Activated naive CD4-positive, alpha-beta T cell treated with anti-CD3 and anti-CD28 coated beads, Interleukin-2, amount 10 ng/mL, durations not matched to agents 7 days and 5 days (primary cell): ENCODE data around the gene MFF.

Experiments
- CTCF ChIA-PET: fragments of 350-600 bp; sonication (Branson Sonifier 250); formaldehyde crosslinking; loops from one replicate; lab custom pipeline; 2021; ENCODE audit warnings: antibody characterized with exemption; lab: Charles Lee
- DNase-seq: peaks from one replicate; pipeline ENCODE4 v3.0.0-alpha.2; 2020
- H3K27ac Mint-ChIP-seq: one replicate; pipeline ENCODE4 v1.8.0; 2021; ENCODE audit warnings: mild to moderate bottlenecking, moderate library complexity, mixed read lengths
- H3K27me3 Mint-ChIP-seq: one replicate; pipeline ENCODE4 v1.8.0; 2021; ENCODE audit warnings: mild to moderate bottlenecking, mixed read lengths
- H3K36me3 Mint-ChIP-seq: one replicate; pipeline ENCODE4 v1.8.0; 2021; ENCODE audit warnings: mixed read lengths
- H3K4me1 Mint-ChIP-seq: one replicate; pipeline ENCODE4 v1.8.0; 2021; ENCODE audit warnings: mixed read lengths
- H3K4me3 Mint-ChIP-seq: one replicate; pipeline ENCODE4 v1.8.0; 2021; ENCODE audit warnings: mild to moderate bottlenecking, moderate library complexity, mixed read lengths
- H3K9me3 Mint-ChIP-seq: one replicate; pipeline ENCODE4 v1.8.0; 2021; ENCODE audit warnings: mixed read lengths

The MFF gene

GRCh38 chr2:227397562-227397961 lies 72.5 kb downstream of the MFF start:
- Mint-ChIP-seq H3K27me3 (no peaks in the 10 kb centered on the region), H3K9me3 (no peaks in the 10 kb centered on the region), H3K4me3 (no peak overlapping the region), H3K27ac (no peak overlapping the region), H3K36me3 (no peaks in the 10 kb centered on the region), H3K4me1 (peaks cover 9% of the 10 kb centered on the region)
- no peak for DNase-seq
- CTCF ChIA-PET, result no interaction called here

GRCh38 chr2:227398684-227399670 lies 73.9 kb downstream of the MFF start:
- no peak overlapping the region for H3K27ac Mint-ChIP-seq
- no peaks in the 10 kb centered on the region for H3K9me3 Mint-ChIP-seq
- H3K4me3 Mint-ChIP-seq, result no peak overlapping the region
- no peak for DNase-seq
- CTCF ChIA-PET, result interaction anchor here (0.6 kb wide), 1 partner anchor 368 kb away, joined by 3 read pairs; no protein-coding TSS in a partner anchor
- H3K4me1 Mint-ChIP-seq, result peaks cover 9% of the 10 kb centered on the region
- H3K27me3 Mint-ChIP-seq, result no peaks in the 10 kb centered on the region
- no peaks in the 10 kb centered on the region for H3K36me3 Mint-ChIP-seq

- Mint-ChIP-seq H3K9me3 (no peaks in the 10 kb centered on the region), H3K4me1 (peaks cover 18% of the 10 kb centered on the region), H3K36me3 (no peaks in the 10 kb centered on the region), H3K27me3 (no peaks in the 10 kb centered on the region), H3K27ac (no peak overlapping the region), H3K4me3 (no peak overlapping the region)
- CTCF ChIA-PET, result interaction anchor here (0.8 kb wide), 1 partner anchor 9 kb away, joined by 3 read pairs; no protein-coding TSS in a partner anchor
- no peak for DNase-seq
These were observed 76.5 kb downstream of the MFF start for GRCh38 chr2:227401550-227401949.

- DNase-seq, result no peak
- CTCF ChIA-PET, result interaction anchor here (0.8 kb wide), 1 partner anchor 10 kb away, joined by 3 read pairs; no protein-coding TSS in a partner anchor
- H3K9me3 Mint-ChIP-seq, result no peaks in the 10 kb centered on the region
- no peaks in the 10 kb centered on the region for H3K27me3 Mint-ChIP-seq
- H3K36me3 Mint-ChIP-seq, result no peaks in the 10 kb centered on the region
- no peak overlapping the region for H3K4me3 Mint-ChIP-seq
- H3K27ac Mint-ChIP-seq, result no peak overlapping the region
- peaks cover 21% of the 10 kb centered on the region for H3K4me1 Mint-ChIP-seq
These were observed 77.3 kb downstream of the MFF start for GRCh38 chr2:227402321-227402720.

- Mint-ChIP-seq H3K36me3 (no peaks in the 10 kb centered on the region), H3K27me3 (no peaks in the 10 kb centered on the region), H3K27ac (no peak overlapping the region), H3K9me3 (no peaks in the 10 kb centered on the region), H3K4me1 (peaks cover 16% of the 10 kb centered on the region), H3K4me3 (no peak overlapping the region)
- CTCF ChIA-PET, result no interaction called here
- DNase-seq, result no peak
These were observed 77.9 kb downstream of the MFF start for GRCh38 chr2:227402959-227403358.

- Mint-ChIP-seq H3K27me3 (no peaks in the 10 kb centered on the region), H3K4me1 (peaks cover 12% of the 10 kb centered on the region), H3K4me3 (no peak overlapping the region), H3K27ac (no peak overlapping the region), H3K9me3 (no peaks in the 10 kb centered on the region), H3K36me3 (no peaks in the 10 kb centered on the region)
- no peak for DNase-seq
- CTCF ChIA-PET, result interaction anchor here (1.7 kb wide), 1 partner anchor 75 kb away, joined by 5 read pairs; no protein-coding TSS in a partner anchor
These were observed 79.7 kb downstream of the MFF start for GRCh38 chr2:227404585-227405271.

GRCh38 chr2:227406177-227407031 lies 81.4 kb downstream of the MFF start:
- CTCF ChIA-PET, result interaction anchor here (0.5 to 2.0 kb wide), 11 partner anchors 13 to 1113 kb away, joined by 3 to 12 read pairs (median 3); no protein-coding TSS in a partner anchor
- no peak for DNase-seq
- H3K27ac Mint-ChIP-seq, result no peak overlapping the region
- no peak overlapping the region for H3K4me3 Mint-ChIP-seq
- no peaks in the 10 kb centered on the region for H3K27me3 Mint-ChIP-seq
- H3K9me3 Mint-ChIP-seq, result no peaks in the 10 kb centered on the region
- H3K4me1 Mint-ChIP-seq, result peaks cover 18% of the 10 kb centered on the region
- H3K36me3 Mint-ChIP-seq, result no peaks in the 10 kb centered on the region
